A549 (cell line): Measurements from ENCODE around the gene VPS35L.

Source experiments
- CBX2 ChIP-seq: fragments of 200-600 bp; sonication (generic); IDR thresholded peaks from 2 replicates; pipeline ENCODE4 v1.6.1; 2016; ENCODE audit warnings: low read depth, mild to moderate bottlenecking, borderline replicate concordance
- CTCF ChIP-seq: fragments of >200 bp; sonication (Bioruptor Twin); formaldehyde crosslinking; IDR thresholded peaks from 3 replicates; pipeline ENCODE4 v1.5.1; 2016
- EP300 ChIP-seq, 2 experiments: fragments of >200 bp; sonication (Bioruptor Twin); formaldehyde crosslinking; IDR thresholded peaks; 2 replicates in 1 of 2; 3 replicates in 1 of 2; pipeline ENCODE4 v1.6.1; 2016 to 2017
- FOSL2 ChIP-seq, 2 experiments: fragments of 450-650 bp in 1 of 2; fragments of >200 bp in 1 of 2; sonication (Bioruptor Twin) in 1 of 2; formaldehyde crosslinking; IDR thresholded peaks; 2 replicates each; pipeline versions ENCODE4 v1.5.0 to v1.6.1; 2016 to 2020; ENCODE audit warnings: mild to moderate bottlenecking in 1 of 2, moderate library complexity in 1 of 2
- GATA3 ChIP-seq: IDR thresholded peaks from 2 replicates; pipeline ENCODE4 v1.6.1; 2012; ENCODE audit warnings: borderline replicate concordance
- KDM1A ChIP-seq: fragments of 200-600 bp; sonication (generic); IDR thresholded peaks from 2 replicates; pipeline ENCODE4 v1.6.1; 2016; ENCODE audit warnings: low read depth, mild to moderate bottlenecking
- KDM5A ChIP-seq: fragments of 200-600 bp; sonication (generic); IDR thresholded peaks from 2 replicates; pipeline ENCODE4 v1.6.1; 2016; ENCODE audit warnings: antibody characterized with exemption, mild to moderate bottlenecking
- MAX ChIP-seq: IDR thresholded peaks from 2 replicates; pipeline ENCODE4 v1.6.1; 2012
- POLR2A ChIP-seq: IDR thresholded peaks from 2 replicates; pipeline ENCODE4 v1.6.1; 2012; ENCODE audit warnings: mild to moderate bottlenecking, low read length
- RNF2 ChIP-seq: fragments of 200-600 bp; sonication (generic); IDR thresholded peaks from 2 replicates; pipeline ENCODE4 v1.6.1; 2016; ENCODE audit warnings: low read depth, mild to moderate bottlenecking, antibody characterized with exemption, moderate library complexity, borderline replicate concordance
- TF ChIP-seq, protein P1 (sequence below): fragments of 150-350 bp; IDR thresholded peaks from 2 replicates; pipeline ENCODE4 v1.6.1; 2014; ENCODE audit warnings: low read depth, mild to moderate bottlenecking, low read length
- TF ChIP-seq, protein P2 (sequence below): fragments of 200-600 bp; sonication (generic); IDR thresholded peaks from 2 replicates; pipeline ENCODE4 v1.6.1; 2016; ENCODE audit warnings: antibody characterized with exemption, mild to moderate bottlenecking, moderate library complexity

GRCh38 chr16:19703172-19703889, 147.8 kb downstream of the VPS35L start:
- TF ChIP-seq, protein P1, sequence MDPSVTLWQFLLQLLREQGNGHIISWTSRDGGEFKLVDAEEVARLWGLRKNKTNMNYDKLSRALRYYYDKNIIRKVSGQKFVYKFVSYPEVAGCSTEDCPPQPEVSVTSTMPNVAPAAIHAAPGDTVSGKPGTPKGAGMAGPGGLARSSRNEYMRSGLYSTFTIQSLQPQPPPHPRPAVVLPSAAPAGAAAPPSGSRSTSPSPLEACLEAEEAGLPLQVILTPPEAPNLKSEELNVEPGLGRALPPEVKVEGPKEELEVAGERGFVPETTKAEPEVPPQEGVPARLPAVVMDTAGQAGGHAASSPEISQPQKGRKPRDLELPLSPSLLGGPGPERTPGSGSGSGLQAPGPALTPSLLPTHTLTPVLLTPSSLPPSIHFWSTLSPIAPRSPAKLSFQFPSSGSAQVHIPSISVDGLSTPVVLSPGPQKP: no peak
- TF ChIP-seq MAX (no peak), CTCF (no peak), POLR2A (no peak), CBX2 (no peak), KDM1A (no peak), RNF2 (no peak), KDM5A (no peak), EP300 (IDR thresholded peaks at IDR 0.05) (no peak), FOSL2 (IDR thresholded peaks at IDR 0.05) (no peak), FOSL2 (CRISPR knock-in tag; IDR thresholded peaks at IDR 0.05) (no peak), GATA3 (no peak)
- TF ChIP-seq, protein P2, sequence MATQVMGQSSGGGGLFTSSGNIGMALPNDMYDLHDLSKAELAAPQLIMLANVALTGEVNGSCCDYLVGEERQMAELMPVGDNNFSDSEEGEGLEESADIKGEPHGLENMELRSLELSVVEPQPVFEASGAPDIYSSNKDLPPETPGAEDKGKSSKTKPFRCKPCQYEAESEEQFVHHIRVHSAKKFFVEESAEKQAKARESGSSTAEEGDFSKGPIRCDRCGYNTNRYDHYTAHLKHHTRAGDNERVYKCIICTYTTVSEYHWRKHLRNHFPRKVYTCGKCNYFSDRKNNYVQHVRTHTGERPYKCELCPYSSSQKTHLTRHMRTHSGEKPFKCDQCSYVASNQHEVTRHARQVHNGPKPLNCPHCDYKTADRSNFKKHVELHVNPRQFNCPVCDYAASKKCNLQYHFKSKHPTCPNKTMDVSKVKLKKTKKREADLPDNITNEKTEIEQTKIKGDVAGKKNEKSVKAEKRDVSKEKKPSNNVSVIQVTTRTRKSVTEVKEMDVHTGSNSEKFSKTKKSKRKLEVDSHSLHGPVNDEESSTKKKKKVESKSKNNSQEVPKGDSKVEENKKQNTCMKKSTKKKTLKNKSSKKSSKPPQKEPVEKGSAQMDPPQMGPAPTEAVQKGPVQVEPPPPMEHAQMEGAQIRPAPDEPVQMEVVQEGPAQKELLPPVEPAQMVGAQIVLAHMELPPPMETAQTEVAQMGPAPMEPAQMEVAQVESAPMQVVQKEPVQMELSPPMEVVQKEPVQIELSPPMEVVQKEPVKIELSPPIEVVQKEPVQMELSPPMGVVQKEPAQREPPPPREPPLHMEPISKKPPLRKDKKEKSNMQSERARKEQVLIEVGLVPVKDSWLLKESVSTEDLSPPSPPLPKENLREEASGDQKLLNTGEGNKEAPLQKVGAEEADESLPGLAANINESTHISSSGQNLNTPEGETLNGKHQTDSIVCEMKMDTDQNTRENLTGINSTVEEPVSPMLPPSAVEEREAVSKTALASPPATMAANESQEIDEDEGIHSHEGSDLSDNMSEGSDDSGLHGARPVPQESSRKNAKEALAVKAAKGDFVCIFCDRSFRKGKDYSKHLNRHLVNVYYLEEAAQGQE: no peak
